GM04503 (cell line): ENCODE results near the gene CXCL3.

Experiments used
- DNase-seq: peaks from one replicate; pipeline ENCODE4 v3.0.0-alpha.2; 2012; ENCODE audit warnings: low read depth

The CXCL3 gene

GRCh38 chr4:74014332-74014731, 24.2 kb downstream of the CXCL3 start:
- DNase-seq, result no peak

DNA sequence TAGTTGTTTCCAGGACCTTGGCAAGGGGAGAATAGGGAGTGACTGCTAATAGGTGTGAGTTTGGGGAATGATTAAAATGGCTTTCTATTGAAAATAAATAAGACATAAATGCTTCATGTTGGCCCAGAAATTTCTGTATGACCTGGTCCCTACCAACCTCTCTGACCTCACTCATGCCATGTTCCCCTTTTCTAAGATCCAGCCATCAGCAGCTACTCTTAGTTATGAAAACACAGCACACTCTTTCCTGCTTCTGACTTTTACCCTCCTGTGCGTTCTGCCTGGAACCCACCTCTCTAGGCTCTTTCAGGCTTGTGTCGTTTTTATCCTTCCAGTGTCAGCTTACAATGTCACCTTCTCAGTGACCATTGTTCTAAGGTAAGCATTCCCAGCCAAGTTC, 25.2 kb downstream of the CXCL3 start:
- no peak for DNase-seq

DNA sequence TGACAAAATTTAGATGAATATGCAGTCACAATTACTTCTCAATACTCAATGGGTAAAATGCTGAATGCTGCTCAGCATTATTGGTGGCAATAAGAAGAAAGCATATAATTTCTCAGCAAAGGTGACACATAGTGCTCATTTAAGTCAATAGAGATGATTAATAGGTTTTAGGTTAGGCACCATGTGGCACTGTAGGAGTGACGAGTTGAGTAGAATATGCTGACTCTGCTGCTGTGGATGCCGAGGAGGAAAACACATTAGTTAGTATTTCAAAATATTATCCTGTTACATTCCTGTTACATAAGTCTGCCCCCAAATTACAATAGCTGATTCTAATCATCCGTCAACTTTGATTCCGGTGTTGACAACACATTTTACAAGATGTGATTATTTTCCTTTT, 26.4 kb downstream of the CXCL3 start:
- DNase-seq, result no peak

DNA sequence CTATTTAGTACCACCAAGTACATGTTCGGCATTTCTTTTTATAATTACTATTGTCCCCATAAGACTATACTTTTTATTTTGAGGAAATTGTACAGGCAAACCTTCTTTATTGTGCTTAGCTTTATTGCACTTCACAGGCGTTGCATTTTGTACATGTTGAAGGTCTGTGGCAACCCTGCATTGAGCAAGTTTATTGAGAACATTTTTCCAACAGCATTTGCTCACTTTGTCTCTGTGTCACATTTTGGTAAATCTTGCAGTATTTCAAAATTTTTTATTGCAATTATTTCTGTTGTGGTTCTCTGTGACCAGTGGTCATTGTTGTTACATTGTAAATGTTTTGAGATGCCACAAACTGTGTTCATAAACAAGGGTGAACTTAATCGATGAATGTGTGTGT, 29.2 kb downstream of the CXCL3 start:
- no peak for DNase-seq

- DNase-seq, result peak; percentile 58
These were observed 32.4 kb downstream of the CXCL3 start for GRCh38 chr4:74006009-74006476.

GRCh38 chr4:74005528-74005927, 33.0 kb downstream of the CXCL3 start:
- no peak for DNase-seq

- DNase-seq, result no peak
These were observed 33.8 kb downstream of the CXCL3 start for GRCh38 chr4:74004668-74005067.

DNA sequence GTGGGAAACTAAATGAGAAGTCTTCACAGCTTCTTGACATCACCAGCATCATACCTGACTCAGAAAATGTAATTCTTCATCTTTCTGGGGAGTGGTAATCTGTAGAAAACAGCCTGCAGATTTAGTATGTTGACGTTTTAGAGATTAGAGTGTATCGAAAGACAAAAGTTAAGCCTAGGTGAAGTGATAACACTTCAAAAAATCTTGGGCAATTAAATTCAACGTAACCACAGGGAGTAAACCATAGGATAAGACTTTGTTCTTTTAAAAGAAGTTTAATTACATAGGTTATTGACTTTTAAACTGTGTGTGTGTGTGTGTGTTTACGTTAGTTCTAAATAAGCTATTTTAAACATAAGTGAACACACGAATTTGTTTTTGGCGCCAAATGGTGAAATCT, 38.2 kb downstream of the CXCL3 start:
- DNase-seq, result no peak

- no peak for DNase-seq
These were observed 40.2 kb downstream of the CXCL3 start, which contains the start of gene CXCL5 for GRCh38 chr4:73998040-73999011. TSS of gene CXCL5 (minus strand) at chr4:73998677. CDS start at chr4:73998581, 96 bp downstream.

DNA sequence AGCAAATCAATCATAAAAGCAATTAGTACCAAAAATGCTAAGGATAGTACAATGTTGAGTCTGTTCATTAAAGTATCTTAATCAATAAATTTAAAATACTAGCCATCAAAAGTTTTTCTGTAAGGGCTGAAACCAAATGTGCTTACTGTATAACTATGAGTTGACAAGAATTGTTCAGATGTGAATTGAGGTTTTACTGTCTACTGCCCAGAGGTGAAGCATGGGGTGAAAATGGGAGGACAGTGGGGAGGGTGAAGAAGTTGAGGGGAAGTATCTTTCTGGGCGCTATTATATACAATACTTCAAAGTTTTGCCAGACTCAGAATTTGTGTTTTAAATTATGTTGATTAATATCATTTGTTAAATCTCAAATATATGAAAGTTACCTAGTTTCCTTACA, 46.4 kb downstream of the CXCL3 start:
- DNase-seq, result no peak

GRCh38 chr4:73991742-73992000, 46.8 kb downstream of the CXCL3 start:
- no peak for DNase-seq

DNA sequence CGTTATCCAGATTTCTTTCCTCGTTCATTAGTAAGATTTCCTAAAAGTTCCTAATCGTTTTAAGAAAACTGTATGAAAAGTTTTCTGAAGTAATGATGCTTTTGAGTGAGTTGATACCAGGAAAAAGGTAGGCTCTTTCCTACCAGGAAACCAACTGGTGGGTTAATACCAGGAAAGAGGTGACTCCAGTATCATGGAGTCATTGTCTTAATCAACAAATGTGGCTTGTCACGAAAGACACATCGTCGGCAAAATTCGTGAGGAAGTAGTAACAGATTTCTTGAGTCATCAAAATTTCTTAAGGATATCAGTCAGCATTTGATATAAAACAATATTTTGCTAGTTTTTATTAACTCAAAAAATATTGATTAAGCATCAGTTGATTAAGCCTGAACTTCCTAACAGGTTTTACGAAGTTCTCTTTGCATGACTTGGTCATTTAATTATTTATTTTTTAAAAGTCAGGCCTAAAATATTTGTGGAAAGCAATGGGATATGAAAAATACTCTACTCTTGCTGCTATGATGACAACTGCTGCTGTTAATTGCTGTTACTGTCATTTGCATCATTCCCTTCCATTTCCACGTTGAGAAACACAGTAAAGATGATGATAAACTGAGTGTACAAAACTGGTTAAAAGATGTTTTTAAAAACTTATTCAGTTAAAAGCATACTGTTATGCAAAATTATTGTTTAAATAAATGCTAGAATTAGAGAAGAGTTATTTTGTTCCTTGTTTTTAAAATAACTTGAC, 47.3 kb downstream of the CXCL3 start:
- no peak for DNase-seq

DNA sequence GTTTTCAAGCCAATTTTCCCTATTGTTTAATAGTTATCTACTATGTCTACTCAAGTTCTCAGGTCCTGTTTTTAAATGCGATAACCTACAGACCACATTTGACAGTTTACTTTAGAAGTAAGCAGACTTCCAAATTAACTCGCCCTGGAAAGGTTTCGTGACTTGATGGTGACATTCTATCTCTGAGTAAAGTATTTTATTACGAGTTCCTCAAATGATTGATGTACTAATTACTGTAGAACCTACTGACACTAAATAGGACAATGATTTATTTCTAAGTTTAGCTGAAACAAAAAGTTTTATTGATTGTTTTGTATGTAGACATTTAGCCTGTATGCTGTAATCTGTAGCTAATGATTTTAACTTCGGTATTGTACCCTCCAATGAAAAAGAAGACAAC, 48.6 kb downstream of the CXCL3 start:
- DNase-seq, result no peak

GRCh38 chr4:73989031-73989430, 49.5 kb downstream of the CXCL3 start:
- DNase-seq, result no peak

DNA sequence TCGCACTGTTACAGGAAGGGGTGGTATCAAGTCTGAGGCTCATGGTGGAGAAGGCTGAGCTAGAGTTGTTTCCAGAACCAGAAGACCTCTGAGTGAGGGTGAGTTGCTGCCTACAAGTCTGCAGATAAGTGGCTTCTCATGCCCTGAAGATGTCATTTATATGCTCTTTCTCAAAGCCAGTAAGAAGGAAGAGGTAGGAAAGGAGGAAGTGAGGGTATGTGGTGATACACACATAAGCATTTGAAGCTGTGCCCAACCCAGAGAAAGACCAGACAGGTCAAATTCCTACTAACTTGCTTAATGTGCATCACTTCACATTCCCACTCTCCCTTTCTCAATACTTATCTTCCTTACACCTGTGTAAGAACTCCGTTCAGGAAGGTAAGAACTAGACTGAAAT, 50.4 kb downstream of the CXCL3 start, which contains the start of gene PPBP:
Gene PPBP (minus strand): TSS at position 130 of the 400 bp plus-strand sequence. CDS start 87 bp downstream, at position 43.
- no peak for DNase-seq
